Ishikawa (cell line): ENCODE results near the gene GMEB2.

Experiments used
- NFIC ChIP-seq: IDR thresholded peaks from 2 replicates; pipeline ENCODE4 v1.6.1; 2012
- RAD21 ChIP-seq: IDR thresholded peaks from 2 replicates; pipeline ENCODE4 v1.6.1; 2012; ENCODE audit warnings: low read depth
- TCF12 ChIP-seq: IDR thresholded peaks from 2 replicates; pipeline ENCODE4 v1.6.1; 2012; ENCODE audit warnings: low read depth
- TF ChIP-seq, protein P1 (sequence below): IDR thresholded peaks from 2 replicates; pipeline ENCODE4 v1.6.1; 2012; ENCODE audit warnings: low read depth, mild to moderate bottlenecking
- TF ChIP-seq, protein P2 (sequence below): IDR thresholded peaks from 2 replicates; pipeline ENCODE4 v1.6.1; 2012

DNA sequence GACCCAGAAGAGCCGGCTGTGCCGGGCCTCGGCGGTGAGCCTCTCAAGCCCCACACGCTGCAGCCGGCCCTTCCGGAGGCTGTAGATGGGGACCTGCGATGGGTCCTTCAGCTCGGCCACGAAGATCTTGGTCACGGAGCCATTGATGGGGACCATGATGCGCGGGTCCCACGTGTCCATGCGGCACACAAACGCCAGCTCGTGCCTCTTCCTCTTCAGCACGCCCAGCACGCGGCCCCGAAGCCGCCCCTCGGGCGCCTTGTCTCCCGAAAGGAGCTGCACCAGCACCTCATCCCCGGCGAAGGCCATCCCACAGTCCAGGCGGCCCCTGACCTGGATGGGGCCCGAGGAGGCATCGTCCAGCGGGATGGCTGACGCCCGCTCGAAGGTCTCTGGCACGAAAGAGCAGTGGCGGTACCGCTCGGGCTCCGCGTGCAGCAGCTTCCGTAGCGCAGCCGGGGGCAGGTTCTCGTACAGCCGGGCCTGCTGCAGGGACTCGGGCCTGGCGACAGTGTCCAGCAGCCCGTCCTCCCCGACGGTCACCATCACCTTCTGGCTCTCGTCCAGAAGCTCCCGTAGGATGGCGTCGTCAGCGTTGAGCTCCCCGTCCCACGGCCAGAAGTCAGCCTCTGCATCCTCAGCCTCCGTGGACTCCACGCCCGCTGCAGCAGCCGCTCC is 61.7 kb downstream of the GMEB2 start:
- no peak for TF ChIP-seq NFIC
- TF ChIP-seq, protein P1, sequence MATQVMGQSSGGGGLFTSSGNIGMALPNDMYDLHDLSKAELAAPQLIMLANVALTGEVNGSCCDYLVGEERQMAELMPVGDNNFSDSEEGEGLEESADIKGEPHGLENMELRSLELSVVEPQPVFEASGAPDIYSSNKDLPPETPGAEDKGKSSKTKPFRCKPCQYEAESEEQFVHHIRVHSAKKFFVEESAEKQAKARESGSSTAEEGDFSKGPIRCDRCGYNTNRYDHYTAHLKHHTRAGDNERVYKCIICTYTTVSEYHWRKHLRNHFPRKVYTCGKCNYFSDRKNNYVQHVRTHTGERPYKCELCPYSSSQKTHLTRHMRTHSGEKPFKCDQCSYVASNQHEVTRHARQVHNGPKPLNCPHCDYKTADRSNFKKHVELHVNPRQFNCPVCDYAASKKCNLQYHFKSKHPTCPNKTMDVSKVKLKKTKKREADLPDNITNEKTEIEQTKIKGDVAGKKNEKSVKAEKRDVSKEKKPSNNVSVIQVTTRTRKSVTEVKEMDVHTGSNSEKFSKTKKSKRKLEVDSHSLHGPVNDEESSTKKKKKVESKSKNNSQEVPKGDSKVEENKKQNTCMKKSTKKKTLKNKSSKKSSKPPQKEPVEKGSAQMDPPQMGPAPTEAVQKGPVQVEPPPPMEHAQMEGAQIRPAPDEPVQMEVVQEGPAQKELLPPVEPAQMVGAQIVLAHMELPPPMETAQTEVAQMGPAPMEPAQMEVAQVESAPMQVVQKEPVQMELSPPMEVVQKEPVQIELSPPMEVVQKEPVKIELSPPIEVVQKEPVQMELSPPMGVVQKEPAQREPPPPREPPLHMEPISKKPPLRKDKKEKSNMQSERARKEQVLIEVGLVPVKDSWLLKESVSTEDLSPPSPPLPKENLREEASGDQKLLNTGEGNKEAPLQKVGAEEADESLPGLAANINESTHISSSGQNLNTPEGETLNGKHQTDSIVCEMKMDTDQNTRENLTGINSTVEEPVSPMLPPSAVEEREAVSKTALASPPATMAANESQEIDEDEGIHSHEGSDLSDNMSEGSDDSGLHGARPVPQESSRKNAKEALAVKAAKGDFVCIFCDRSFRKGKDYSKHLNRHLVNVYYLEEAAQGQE = no peak
- TF ChIP-seq RAD21 = no peak
- TF ChIP-seq, protein P2, sequence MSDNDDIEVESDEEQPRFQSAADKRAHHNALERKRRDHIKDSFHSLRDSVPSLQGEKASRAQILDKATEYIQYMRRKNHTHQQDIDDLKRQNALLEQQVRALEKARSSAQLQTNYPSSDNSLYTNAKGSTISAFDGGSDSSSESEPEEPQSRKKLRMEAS = no peak
- TF ChIP-seq TCF12 = no peak
